ENCODE data around the gene LCE1A. TPM values are rescaled to one million over a fixed set of nuclear protein-coding genes. Genes with fewer than 3 reads are reported as not detected.

Gene LCE1A
- total RNA-seq, 1 donor = not detected

- DNase-seq (ENCODE audit: insufficient read length, low spot score, missing footprints) = no peak
- Histone ChIP-seq H3K36me3 (ENCODE audit: insufficient read depth, low read length) (no peaks in the 10 kb centered on the region), H3K79me2 (ENCODE audit: insufficient read depth, low read length) (no peaks in the 10 kb centered on the region), H2AFZ (ENCODE audit: low read length) (no peak overlapping the region), H3K9me3 (ENCODE audit: low read depth, low read length) (no peaks in the 10 kb centered on the region), H3K4me2 (ENCODE audit: insufficient read depth, low read length) (no peak overlapping the region), H3K4me1 (ENCODE audit: insufficient read depth, low read length) (peaks cover 3% of the 10 kb centered on the region), H3K4me3 (ENCODE audit: insufficient read depth, low read length) (no peak overlapping the region), H4K20me1 (ENCODE audit: insufficient read depth, low read length) (no peaks in the 10 kb centered on the region), H3K27ac (ENCODE audit: low read depth, low read length) (no peak overlapping the region), H3K27me3 (ENCODE audit: insufficient read depth, low read length) (no peaks in the 10 kb centered on the region)
- TF ChIP-seq CTCF (IDR thresholded peaks at IDR 0.05; ENCODE audit: extremely low read depth, low read depth, low read length) = no peak
These were observed 44.5 kb downstream of the LCE1A start for GRCh38 chr1:152871731-152872126.

- H3K27me3 ChIP-seq (ENCODE audit: insufficient read depth, low read length) = no peaks in the 10 kb centered on the region
- H3K79me2 ChIP-seq (ENCODE audit: insufficient read depth, low read length) = no peaks in the 10 kb centered on the region
- no peaks in the 10 kb centered on the region for H4K20me1 ChIP-seq (ENCODE audit: insufficient read depth, low read length)
- H2AFZ ChIP-seq (ENCODE audit: low read length) = no peak overlapping the region
- H3K4me2 ChIP-seq (ENCODE audit: insufficient read depth, low read length) = no peak overlapping the region
- H3K9me3 ChIP-seq (ENCODE audit: low read depth, low read length) = no peaks in the 10 kb centered on the region
- H3K4me3 ChIP-seq (ENCODE audit: insufficient read depth, low read length) = no peak overlapping the region
- H3K36me3 ChIP-seq (ENCODE audit: insufficient read depth, low read length) = no peaks in the 10 kb centered on the region
- no peak overlapping the region for H3K27ac ChIP-seq (ENCODE audit: low read depth, low read length)
- TF ChIP-seq CTCF (IDR thresholded peaks at IDR 0.05; ENCODE audit: extremely low read depth, low read depth, low read length) = no peak
- H3K4me1 ChIP-seq (ENCODE audit: insufficient read depth, low read length) = peaks cover 3% of the 10 kb centered on the region
- no peak for DNase-seq (ENCODE audit: insufficient read length, low spot score, missing footprints)
These were observed 46.2 kb downstream of the LCE1A start for GRCh38 chr1:152873495-152873894.

- Histone ChIP-seq H4K20me1 (ENCODE audit: insufficient read depth, low read length) (no peaks in the 10 kb centered on the region), H3K9me3 (ENCODE audit: low read depth, low read length) (no peaks in the 10 kb centered on the region), H2AFZ (ENCODE audit: low read length) (no peak overlapping the region), H3K4me1 (ENCODE audit: insufficient read depth, low read length) (peaks cover 3% of the 10 kb centered on the region), H3K36me3 (ENCODE audit: insufficient read depth, low read length) (no peaks in the 10 kb centered on the region), H3K27me3 (ENCODE audit: insufficient read depth, low read length) (no peaks in the 10 kb centered on the region), H3K79me2 (ENCODE audit: insufficient read depth, low read length) (no peaks in the 10 kb centered on the region), H3K27ac (ENCODE audit: low read depth, low read length) (no peak overlapping the region), H3K4me2 (ENCODE audit: insufficient read depth, low read length) (no peak overlapping the region), H3K4me3 (ENCODE audit: insufficient read depth, low read length) (no peak overlapping the region)
- TF ChIP-seq CTCF (IDR thresholded peaks at IDR 0.05; ENCODE audit: extremely low read depth, low read depth, low read length) = no peak
- no peak for DNase-seq (ENCODE audit: insufficient read length, low spot score, missing footprints)
These were observed 49.6 kb downstream of the LCE1A start for GRCh38 chr1:152876827-152877226.

Other genes with a start within 250 kb of the LCE1A start
- gene LCE3D, start 247.0 kb upstream of the LCE1A start, total RNA-seq = not detected in 2 replicates
- gene LCE3C, start 227.2 kb upstream of the LCE1A start, total RNA-seq = not detected in 2 replicates
- not detected in 2 replicates for gene LCE3B, start 213.7 kb upstream of the LCE1A start, total RNA-seq
- not detected in 2 replicates for gene LCE3A, start 204.4 kb upstream of the LCE1A start, total RNA-seq
- gene LCE2D, start 164.1 kb upstream of the LCE1A start, total RNA-seq = not detected in 2 replicates
- gene LCE2C, start 152.2 kb upstream of the LCE1A start, total RNA-seq = not detected in 2 replicates
- not detected in 2 replicates for gene LCE2B, start 141.3 kb upstream of the LCE1A start, total RNA-seq
- not detected in 2 replicates for gene LCE2A, start 129.1 kb upstream of the LCE1A start, total RNA-seq
- gene LCE4A, start 119.3 kb upstream of the LCE1A start, total RNA-seq = not detected in 2 replicates
- not detected in 2 replicates for gene KPRP, start 69.4 kb upstream of the LCE1A start, total RNA-seq
- gene LCE1F, start 52.3 kb upstream of the LCE1A start, total RNA-seq = not detected in 2 replicates
- not detected in 2 replicates for gene LCE1E, start 41.2 kb upstream of the LCE1A start, total RNA-seq
- gene LCE1D, start 30.8 kb upstream of the LCE1A start, total RNA-seq = not detected in 2 replicates
- gene LCE1C, start 20.8 kb upstream of the LCE1A start, total RNA-seq = not detected in 2 replicates
- gene LCE1B, start 15.5 kb upstream of the LCE1A start, total RNA-seq = not detected in 2 replicates
- not detected in 2 replicates for gene LCE6A, start 15.4 kb downstream of the LCE1A start, total RNA-seq
- not detected in 2 replicates for gene LCE7A, start 32.5 kb downstream of the LCE1A start, total RNA-seq
- not detected in 2 replicates for gene SMCP, start 50.8 kb downstream of the LCE1A start, total RNA-seq
- not detected in 2 replicates for gene IVL, start 81.1 kb downstream of the LCE1A start, total RNA-seq
- not detected in 2 replicates for gene SPRR5, start 119.7 kb downstream of the LCE1A start, total RNA-seq
- not detected in 2 replicates for gene SPRR4, start 143.2 kb downstream of the LCE1A start, total RNA-seq
- gene SPRR1A, start 156.6 kb downstream of the LCE1A start, total RNA-seq = not detected in 2 replicates
- gene SPRR3, start 174.3 kb downstream of the LCE1A start, total RNA-seq = not detected in 2 replicates
- gene SPRR1B, start 203.7 kb downstream of the LCE1A start, total RNA-seq = not detected in 2 replicates
- gene SPRR2D, start 213.6 kb downstream of the LCE1A start, total RNA-seq = not detected in 2 replicates
- gene SPRR2A, start 230.0 kb downstream of the LCE1A start, total RNA-seq = not detected in 2 replicates
- gene SPRR2B, start 244.1 kb downstream of the LCE1A start, total RNA-seq = not detected in 2 replicates